ENCODE measurements around the gene PTGES2. TPM values are rescaled to one million over a fixed set of nuclear protein-coding genes. Genes with fewer than 3 reads are reported as not detected.
A peak's percentile ranks its signal among the peaks of the same experiment; 100 is the strongest.

PTGES2 gene
- total and polyA plus RNA-seq, 9 of the 15 experiments (the other 6 are each of a cell fraction or from before 2014, with no cell fraction given), result 2.4 to 196 (median 90.1) TPM

DNA sequence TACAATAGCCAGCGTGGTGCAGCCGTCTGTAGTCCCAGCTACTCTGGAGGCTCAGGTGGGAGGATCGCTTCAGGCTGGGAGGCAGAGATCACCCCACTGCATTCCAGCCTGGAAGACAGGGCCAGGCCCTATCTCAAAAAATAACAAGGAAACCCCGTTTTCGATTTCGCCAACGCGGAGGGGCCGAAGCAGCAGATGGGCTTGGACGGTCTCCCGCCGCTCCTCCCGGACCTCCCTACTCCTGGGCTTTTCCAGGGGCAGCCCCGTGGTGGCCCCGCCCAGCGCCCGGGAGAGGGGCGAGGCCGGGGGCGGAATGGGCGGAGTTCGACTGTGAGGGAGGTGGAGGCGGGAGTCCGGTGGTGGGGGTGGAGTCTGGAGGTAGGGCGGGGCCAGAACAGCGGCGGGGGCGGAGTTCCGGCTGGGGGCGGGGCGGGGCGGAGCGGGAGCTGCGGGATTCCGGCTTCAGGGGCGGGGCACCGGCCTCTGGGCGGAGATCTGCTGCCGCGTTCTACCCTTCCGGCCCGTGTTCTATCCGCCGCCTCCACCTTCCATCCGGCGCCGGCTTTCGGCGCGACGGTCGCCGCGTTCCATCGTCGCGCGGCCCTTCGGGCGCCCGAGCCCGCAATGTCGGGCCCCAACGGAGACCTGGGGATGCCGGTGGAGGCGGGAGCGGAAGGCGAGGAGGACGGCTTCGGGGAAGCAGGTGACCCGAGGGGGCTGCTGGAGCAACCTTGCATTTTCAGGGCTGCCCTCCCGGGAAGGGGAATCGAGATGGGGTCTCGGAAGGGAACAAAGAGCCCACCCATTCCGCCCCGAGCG, 32.5 kb upstream of the PTGES2 start, which contains the start of gene BBLN (continued):
- TF ChIP-seq, protein P1, sequence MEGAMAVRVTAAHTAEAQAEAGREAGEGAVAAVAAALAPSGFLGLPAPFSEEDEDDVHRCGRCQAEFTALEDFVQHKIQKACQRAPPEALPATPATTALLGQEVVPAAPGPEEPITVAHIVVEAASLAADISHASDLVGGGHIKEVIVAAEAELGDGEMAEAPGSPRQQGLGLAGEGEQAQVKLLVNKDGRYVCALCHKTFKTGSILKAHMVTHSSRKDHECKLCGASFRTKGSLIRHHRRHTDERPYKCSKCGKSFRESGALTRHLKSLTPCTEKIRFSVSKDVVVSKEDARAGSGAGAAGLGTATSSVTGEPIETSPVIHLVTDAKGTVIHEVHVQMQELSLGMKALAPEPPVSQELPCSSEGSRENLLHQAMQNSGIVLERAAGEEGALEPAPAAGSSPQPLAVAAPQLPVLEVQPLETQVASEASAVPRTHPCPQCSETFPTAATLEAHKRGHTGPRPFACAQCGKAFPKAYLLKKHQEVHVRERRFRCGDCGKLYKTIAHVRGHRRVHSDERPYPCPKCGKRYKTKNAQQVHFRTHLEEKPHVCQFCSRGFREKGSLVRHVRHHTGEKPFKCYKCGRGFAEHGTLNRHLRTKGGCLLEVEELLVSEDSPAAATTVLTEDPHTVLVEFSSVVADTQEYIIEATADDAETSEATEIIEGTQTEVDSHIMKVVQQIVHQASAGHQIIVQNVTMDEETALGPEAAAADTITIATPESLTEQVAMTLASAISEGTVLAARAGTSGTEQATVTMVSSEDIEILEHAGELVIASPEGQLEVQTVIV (CRISPR knock-in tag; IDR thresholded peaks at IDR 0.05; ENCODE audit: borderline replicate concordance), result no peak
- TF ChIP-seq HNRNPLL (IDR thresholded peaks at IDR 0.05; ENCODE audit: low read depth, low read length, poor library complexity, severe bottlenecking), result peak; percentile 68
- peak; percentile 49 for TF ChIP-seq KLF6 (CRISPR knock-in tag; IDR thresholded peaks at IDR 0.05; ENCODE audit: borderline replicate concordance)
- TF ChIP-seq MAZ (CRISPR knock-in tag; conservative IDR thresholded peaks at IDR 0.05 in 1 of 2, IDR thresholded peaks at IDR 0.05 in 1 of 2), result peak in 1 of 2 experiments; percentile 21; a peak in 2 of 4 replicates
- TF ChIP-seq ATF7 (IDR thresholded peaks at IDR 0.05), result no peak
- TF ChIP-seq, protein P2, sequence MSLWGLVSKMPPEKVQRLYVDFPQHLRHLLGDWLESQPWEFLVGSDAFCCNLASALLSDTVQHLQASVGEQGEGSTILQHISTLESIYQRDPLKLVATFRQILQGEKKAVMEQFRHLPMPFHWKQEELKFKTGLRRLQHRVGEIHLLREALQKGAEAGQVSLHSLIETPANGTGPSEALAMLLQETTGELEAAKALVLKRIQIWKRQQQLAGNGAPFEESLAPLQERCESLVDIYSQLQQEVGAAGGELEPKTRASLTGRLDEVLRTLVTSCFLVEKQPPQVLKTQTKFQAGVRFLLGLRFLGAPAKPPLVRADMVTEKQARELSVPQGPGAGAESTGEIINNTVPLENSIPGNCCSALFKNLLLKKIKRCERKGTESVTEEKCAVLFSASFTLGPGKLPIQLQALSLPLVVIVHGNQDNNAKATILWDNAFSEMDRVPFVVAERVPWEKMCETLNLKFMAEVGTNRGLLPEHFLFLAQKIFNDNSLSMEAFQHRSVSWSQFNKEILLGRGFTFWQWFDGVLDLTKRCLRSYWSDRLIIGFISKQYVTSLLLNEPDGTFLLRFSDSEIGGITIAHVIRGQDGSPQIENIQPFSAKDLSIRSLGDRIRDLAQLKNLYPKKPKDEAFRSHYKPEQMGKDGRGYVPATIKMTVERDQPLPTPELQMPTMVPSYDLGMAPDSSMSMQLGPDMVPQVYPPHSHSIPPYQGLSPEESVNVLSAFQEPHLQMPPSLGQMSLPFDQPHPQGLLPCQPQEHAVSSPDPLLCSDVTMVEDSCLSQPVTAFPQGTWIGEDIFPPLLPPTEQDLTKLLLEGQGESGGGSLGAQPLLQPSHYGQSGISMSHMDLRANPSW (CRISPR knock-in tag; IDR thresholded peaks at IDR 0.05), result peak; percentile 43; the same call in 1 of the 2 replicates
- TF ChIP-seq, protein P3, sequence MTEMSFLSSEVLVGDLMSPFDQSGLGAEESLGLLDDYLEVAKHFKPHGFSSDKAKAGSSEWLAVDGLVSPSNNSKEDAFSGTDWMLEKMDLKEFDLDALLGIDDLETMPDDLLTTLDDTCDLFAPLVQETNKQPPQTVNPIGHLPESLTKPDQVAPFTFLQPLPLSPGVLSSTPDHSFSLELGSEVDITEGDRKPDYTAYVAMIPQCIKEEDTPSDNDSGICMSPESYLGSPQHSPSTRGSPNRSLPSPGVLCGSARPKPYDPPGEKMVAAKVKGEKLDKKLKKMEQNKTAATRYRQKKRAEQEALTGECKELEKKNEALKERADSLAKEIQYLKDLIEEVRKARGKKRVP (CRISPR knock-in tag; IDR thresholded peaks at IDR 0.05), result peak; percentile 56; the same call in 1 of the 2 replicates
- TF ChIP-seq, protein P4, sequence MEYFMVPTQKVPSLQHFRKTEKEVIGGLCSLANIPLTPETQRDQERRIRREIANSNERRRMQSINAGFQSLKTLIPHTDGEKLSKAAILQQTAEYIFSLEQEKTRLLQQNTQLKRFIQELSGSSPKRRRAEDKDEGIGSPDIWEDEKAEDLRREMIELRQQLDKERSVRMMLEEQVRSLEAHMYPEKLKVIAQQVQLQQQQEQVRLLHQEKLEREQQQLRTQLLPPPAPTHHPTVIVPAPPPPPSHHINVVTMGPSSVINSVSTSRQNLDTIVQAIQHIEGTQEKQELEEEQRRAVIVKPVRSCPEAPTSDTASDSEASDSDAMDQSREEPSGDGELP (CRISPR knock-in tag; IDR thresholded peaks at IDR 0.05; ENCODE audit: borderline replicate concordance), result no peak
- TF ChIP-seq NCOA6 (IDR thresholded peaks at IDR 0.05), result no peak
- no peak for TF ChIP-seq FOXA3 (CRISPR knock-in tag; conservative IDR thresholded peaks at IDR 0.05 in 1 of 2, IDR thresholded peaks at IDR 0.05 in 1 of 2)
- TF ChIP-seq, protein P5, sequence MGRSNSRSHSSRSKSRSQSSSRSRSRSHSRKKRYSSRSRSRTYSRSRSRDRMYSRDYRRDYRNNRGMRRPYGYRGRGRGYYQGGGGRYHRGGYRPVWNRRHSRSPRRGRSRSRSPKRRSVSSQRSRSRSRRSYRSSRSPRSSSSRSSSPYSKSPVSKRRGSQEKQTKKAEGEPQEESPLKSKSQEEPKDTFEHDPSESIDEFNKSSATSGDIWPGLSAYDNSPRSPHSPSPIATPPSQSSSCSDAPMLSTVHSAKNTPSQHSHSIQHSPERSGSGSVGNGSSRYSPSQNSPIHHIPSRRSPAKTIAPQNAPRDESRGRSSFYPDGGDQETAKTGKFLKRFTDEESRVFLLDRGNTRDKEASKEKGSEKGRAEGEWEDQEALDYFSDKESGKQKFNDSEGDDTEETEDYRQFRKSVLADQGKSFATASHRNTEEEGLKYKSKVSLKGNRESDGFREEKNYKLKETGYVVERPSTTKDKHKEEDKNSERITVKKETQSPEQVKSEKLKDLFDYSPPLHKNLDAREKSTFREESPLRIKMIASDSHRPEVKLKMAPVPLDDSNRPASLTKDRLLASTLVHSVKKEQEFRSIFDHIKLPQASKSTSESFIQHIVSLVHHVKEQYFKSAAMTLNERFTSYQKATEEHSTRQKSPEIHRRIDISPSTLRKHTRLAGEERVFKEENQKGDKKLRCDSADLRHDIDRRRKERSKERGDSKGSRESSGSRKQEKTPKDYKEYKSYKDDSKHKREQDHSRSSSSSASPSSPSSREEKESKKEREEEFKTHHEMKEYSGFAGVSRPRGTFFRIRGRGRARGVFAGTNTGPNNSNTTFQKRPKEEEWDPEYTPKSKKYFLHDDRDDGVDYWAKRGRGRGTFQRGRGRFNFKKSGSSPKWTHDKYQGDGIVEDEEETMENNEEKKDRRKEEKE (IDR thresholded peaks at IDR 0.05; ENCODE audit: borderline replicate concordance in 1 of 2, control insufficient read depth in 1 of 2, low read depth in 2 of 2, low read length in 1 of 2), result peak in 1 of 2 experiments; percentile 87; a peak in 2 of 4 replicates
